Kidney (tissue), 14 donors: ENCODE results near the gene SPRYD3. TPM values are rescaled to one million over a fixed set of nuclear protein-coding genes. Genes with fewer than 3 reads are reported as not detected.

Experiments
- DNase-seq, 5 donors: peaks; one replicate each; pipeline ENCODE4 v3.0.0-alpha.2; 2013 to 2020
- FAIRE-seq: peaks from 2 replicates; lab custom pipeline; 2012; peaks lifted over from hg19 to GRCh38; lab: Jason Lieb, UNC
- H3K27ac ChIP-seq, 2 donors: one replicate each; pipeline ENCODE4 v1.7.0; 2013; ENCODE audit warnings: low read depth in 2 of 2, low read length in 2 of 2, inconsistent platforms in 1 of 2
- H3K27me3 ChIP-seq: one replicate; pipeline ENCODE4 v1.7.1; 2013; ENCODE audit warnings: low read length, inconsistent platforms; ENCODE audit not compliant: control insufficient read depth, insufficient read depth
- H3K36me3 ChIP-seq, 3 donors: one replicate each; pipeline versions ENCODE4 v1.7.0 to v1.7.1; 2013; ENCODE audit warnings: low read length in 3 of 3, control low read depth in 1 of 3, inconsistent platforms in 1 of 3; ENCODE audit not compliant: insufficient read depth in 3 of 3, control insufficient read depth in 2 of 3
- H3K4me1 ChIP-seq, 3 donors: one replicate each; pipeline versions ENCODE4 v1.7.0 to v1.7.1; 2013; ENCODE audit warnings: low read length in 3 of 3, inconsistent platforms in 1 of 3, low read depth in 1 of 3; ENCODE audit not compliant: control insufficient read depth in 2 of 3, insufficient read depth in 2 of 3
- H3K4me3 ChIP-seq, 3 donors: one replicate each; pipeline versions ENCODE4 v1.7.0 to v1.8.1; 2013; ENCODE audit warnings: low read length in 3 of 3, control low read depth in 1 of 3, inconsistent platforms in 1 of 3
- H3K9ac ChIP-seq, 3 donors: one replicate each; pipeline versions ENCODE4 v1.7.0 to v1.7.1; 2013; ENCODE audit warnings: low read length in 3 of 3, control low read depth in 1 of 3, inconsistent platforms in 1 of 3
- H3K9me3 ChIP-seq, 3 donors: one replicate each; pipeline versions ENCODE4 v1.7.0 to v1.7.1; 2013; ENCODE audit warnings: low read length in 3 of 3, control low read depth in 1 of 3, inconsistent platforms in 1 of 3; ENCODE audit not compliant: control insufficient read depth in 2 of 3, insufficient read depth in 1 of 3
- intact Hi-C: fragments of 100-400 bp; cut with DNase I; formaldehyde crosslinking; loops from one replicate; pipeline ENCODE4 v1.11.1; 2022
- polyA plus RNA-seq: library from polyadenylated mRNA; stranded (reverse); fragments of 350-450 nt; fragmentation: Illumina TruSeq; extraction: RNeasy Lipid Tissue Mini Kit (QIAGEN cat#74804); gene quantifications from one replicate; pipeline ENCODE4 v1.2.3, GENCODE V29; 2014; ENCODE audit warnings: low read depth, low replicate concordance; ENCODE audit not compliant: insufficient read depth
- total RNA-seq: library from RNA; stranded (reverse); fragmentation: NEBNext Ultra II Directional; extraction: Animal tissue kit (Norgen Biotek cat#: 25700); gene quantifications from one replicate; pipeline ENCODE4 v1.2.1, GENCODE V29; 2021
- TF ChIP-seq, protein P1 (sequence below): IDR thresholded peaks from 3 replicates; pipeline ENCODE4 v1.5.1; 2012; ENCODE audit warnings: mild to moderate bottlenecking, moderate library complexity, borderline replicate concordance; ENCODE audit not compliant: insufficient read depth; ENCODE audit errors: extremely low read depth
- donor health status: control.
- donor health status: control.
- donor health status: control.
- donor health status: control.
- donor health status: control.
- donor health status: DM: yes; HTN: yes; CAD: no.
- donor health status: Normal renal cell carcinoma (clear cell type).

The SPRYD3 gene
- total and polyA plus RNA-seq, 2 donors from 2014 or later = 40.0 to 72.3 TPM

GRCh38 chr12:53044052-53044581 lies 35.1 kb downstream of the SPRYD3 start:
- Histone ChIP-seq H3K4me3 (no peak overlapping the region), H3K9ac (no peak overlapping the region), H3K4me1 (peaks cover 7 to 37% (median 34%) of the 10 kb centered on the region in 3 donors), H3K27me3 (no peaks in the 10 kb centered on the region), H3K9me3 (no peaks in the 10 kb centered on the region), H3K36me3 (peaks cover 4 to 11% (median 7%) of the 10 kb centered on the region in 3 donors), H3K27ac (peak overlapping the region in 1 of 2 donors; percentile 14)
- TF ChIP-seq, protein P1, sequence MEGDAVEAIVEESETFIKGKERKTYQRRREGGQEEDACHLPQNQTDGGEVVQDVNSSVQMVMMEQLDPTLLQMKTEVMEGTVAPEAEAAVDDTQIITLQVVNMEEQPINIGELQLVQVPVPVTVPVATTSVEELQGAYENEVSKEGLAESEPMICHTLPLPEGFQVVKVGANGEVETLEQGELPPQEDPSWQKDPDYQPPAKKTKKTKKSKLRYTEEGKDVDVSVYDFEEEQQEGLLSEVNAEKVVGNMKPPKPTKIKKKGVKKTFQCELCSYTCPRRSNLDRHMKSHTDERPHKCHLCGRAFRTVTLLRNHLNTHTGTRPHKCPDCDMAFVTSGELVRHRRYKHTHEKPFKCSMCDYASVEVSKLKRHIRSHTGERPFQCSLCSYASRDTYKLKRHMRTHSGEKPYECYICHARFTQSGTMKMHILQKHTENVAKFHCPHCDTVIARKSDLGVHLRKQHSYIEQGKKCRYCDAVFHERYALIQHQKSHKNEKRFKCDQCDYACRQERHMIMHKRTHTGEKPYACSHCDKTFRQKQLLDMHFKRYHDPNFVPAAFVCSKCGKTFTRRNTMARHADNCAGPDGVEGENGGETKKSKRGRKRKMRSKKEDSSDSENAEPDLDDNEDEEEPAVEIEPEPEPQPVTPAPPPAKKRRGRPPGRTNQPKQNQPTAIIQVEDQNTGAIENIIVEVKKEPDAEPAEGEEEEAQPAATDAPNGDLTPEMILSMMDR = no peak
- intact Hi-C loops = no loop called here
- DNase-seq (peak in 2 of 5 donors; percentile 29 to 51), FAIRE-seq (no peak)

GRCh38 chr12:53042607-53043454 lies 36.4 kb downstream of the SPRYD3 start:
- Histone ChIP-seq H3K27ac (no peak overlapping the region), H3K9me3 (no peaks in the 10 kb centered on the region), H3K36me3 (peaks cover 4 to 17% (median 12%) of the 10 kb centered on the region in 3 donors), H3K27me3 (no peaks in the 10 kb centered on the region), H3K4me1 (peaks cover 3 to 27% (median 27%) of the 10 kb centered on the region in 3 donors), H3K9ac (no peak overlapping the region), H3K4me3 (no peak overlapping the region)
- no peak for FAIRE-seq
- intact Hi-C loops = no loop called here
- DNase-seq = no peak
- TF ChIP-seq, protein P1 = no peak

- FAIRE-seq (no peak), DNase-seq (no peak)
- peaks cover 10 to 39% (median 24%) of the 10 kb centered on the region in 3 donors for H3K36me3 ChIP-seq
- no peaks in the 10 kb centered on the region for H3K9me3 ChIP-seq
- no peak overlapping the region for H3K4me3 ChIP-seq
- TF ChIP-seq, protein P1 = no peak
- intact Hi-C loops = no loop called here
- peaks cover 0 to 14% (median 11%) of the 10 kb centered on the region in 3 donors for H3K4me1 ChIP-seq
- no peak overlapping the region for H3K27ac ChIP-seq
- H3K9ac ChIP-seq = no peak overlapping the region
- no peaks in the 10 kb centered on the region for H3K27me3 ChIP-seq
Measured at GRCh38 chr12:53039851-53040250, 39.3 kb downstream of the SPRYD3 start.
